Kidney epithelial cell (primary cell): ENCODE results near the gene CDX2. TPM values are rescaled to one million over a fixed set of nuclear protein-coding genes. Genes with fewer than 3 reads are reported as not detected.

Experiments
- DNase-seq: peaks from one replicate; pipeline ENCODE4 v3.0.0-alpha.2; 2010; ENCODE audit warnings: low read depth
- H3K27me3 ChIP-seq: 2 replicates; pipeline ENCODE4 v1.6.0; 2011; ENCODE audit warnings: low read length; ENCODE audit not compliant: control insufficient read depth, insufficient read depth
- H3K36me3 ChIP-seq: 2 replicates; pipeline ENCODE4 v1.5.1; 2011; ENCODE audit warnings: low read length; ENCODE audit not compliant: control insufficient read depth, insufficient read depth
- H3K4me3 ChIP-seq: 2 replicates; pipeline ENCODE4 v1.5.1; 2011; ENCODE audit warnings: low read depth, mild to moderate bottlenecking, control low read depth, low read length
- total RNA-seq: library from RNA; depleted of rRNA; stranded (reverse); fragments of >200 nt; gene quantifications from 2 replicates; pipeline ENCODE4 v1.2.3, GENCODE V29; 2015
- TF ChIP-seq, protein P1 (sequence below): IDR thresholded peaks from 2 replicates; pipeline ENCODE4 v1.5.1; 2011; ENCODE audit warnings: mild to moderate bottlenecking, moderate library complexity, low read length, control low read depth, inconsistent platforms; ENCODE audit not compliant: insufficient read depth, poor library complexity, severe bottlenecking

Gene CDX2
- total RNA-seq, 1 donor from 2014 or later: not detected

DNA sequence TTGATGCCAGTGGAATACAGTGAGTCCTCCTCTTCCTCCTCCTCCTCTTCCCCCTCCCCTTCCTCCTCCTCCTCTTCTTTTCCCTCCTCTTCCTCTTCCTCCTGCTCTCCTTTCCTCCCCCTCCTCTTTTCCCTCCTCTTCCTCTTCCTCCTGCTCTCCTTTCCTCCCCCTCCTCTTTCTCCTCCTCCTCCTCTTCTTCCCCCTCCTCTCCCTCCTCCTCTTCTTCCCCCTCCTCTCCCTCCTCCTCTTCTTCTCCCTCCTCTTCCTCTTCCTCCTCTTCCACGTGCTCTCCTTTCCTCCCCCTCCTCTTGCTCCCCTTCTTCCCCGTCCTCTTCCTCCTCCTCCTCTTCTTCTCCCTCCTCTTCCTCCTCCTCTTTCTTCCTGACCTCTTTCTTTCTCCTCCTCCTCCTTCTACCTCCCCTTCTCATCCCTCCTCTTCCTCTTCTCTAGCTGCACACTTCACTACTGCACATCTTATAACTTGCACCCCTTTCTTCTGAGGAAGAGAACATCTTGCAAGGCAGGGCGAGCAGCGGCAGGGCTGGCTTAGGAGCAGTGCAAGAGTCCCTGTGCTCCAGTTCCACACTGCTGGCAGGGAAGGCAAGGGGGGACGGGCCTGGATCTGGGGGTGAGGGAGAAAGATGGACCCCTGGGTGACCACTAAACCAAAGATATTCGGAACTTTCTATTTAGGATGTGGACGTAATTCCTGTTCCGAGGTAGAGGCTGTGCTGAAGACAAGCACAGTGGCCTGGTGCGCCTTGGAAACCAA lies 43.7 kb downstream of the CDX2 start:
- TF ChIP-seq, protein P1, sequence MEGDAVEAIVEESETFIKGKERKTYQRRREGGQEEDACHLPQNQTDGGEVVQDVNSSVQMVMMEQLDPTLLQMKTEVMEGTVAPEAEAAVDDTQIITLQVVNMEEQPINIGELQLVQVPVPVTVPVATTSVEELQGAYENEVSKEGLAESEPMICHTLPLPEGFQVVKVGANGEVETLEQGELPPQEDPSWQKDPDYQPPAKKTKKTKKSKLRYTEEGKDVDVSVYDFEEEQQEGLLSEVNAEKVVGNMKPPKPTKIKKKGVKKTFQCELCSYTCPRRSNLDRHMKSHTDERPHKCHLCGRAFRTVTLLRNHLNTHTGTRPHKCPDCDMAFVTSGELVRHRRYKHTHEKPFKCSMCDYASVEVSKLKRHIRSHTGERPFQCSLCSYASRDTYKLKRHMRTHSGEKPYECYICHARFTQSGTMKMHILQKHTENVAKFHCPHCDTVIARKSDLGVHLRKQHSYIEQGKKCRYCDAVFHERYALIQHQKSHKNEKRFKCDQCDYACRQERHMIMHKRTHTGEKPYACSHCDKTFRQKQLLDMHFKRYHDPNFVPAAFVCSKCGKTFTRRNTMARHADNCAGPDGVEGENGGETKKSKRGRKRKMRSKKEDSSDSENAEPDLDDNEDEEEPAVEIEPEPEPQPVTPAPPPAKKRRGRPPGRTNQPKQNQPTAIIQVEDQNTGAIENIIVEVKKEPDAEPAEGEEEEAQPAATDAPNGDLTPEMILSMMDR: no peak
- no peaks in the 10 kb centered on the region for H3K36me3 ChIP-seq
- H3K4me3 ChIP-seq: no peak overlapping the region
- no peak for DNase-seq
- peaks cover 98% of the 10 kb centered on the region for H3K27me3 ChIP-seq

GRCh38 chr13:27924529-27925141 lies 44.5 kb downstream of the CDX2 start:
- TF ChIP-seq, protein P1: no peak
- no peak for DNase-seq
- peaks cover 98% of the 10 kb centered on the region for H3K27me3 ChIP-seq

DNA sequence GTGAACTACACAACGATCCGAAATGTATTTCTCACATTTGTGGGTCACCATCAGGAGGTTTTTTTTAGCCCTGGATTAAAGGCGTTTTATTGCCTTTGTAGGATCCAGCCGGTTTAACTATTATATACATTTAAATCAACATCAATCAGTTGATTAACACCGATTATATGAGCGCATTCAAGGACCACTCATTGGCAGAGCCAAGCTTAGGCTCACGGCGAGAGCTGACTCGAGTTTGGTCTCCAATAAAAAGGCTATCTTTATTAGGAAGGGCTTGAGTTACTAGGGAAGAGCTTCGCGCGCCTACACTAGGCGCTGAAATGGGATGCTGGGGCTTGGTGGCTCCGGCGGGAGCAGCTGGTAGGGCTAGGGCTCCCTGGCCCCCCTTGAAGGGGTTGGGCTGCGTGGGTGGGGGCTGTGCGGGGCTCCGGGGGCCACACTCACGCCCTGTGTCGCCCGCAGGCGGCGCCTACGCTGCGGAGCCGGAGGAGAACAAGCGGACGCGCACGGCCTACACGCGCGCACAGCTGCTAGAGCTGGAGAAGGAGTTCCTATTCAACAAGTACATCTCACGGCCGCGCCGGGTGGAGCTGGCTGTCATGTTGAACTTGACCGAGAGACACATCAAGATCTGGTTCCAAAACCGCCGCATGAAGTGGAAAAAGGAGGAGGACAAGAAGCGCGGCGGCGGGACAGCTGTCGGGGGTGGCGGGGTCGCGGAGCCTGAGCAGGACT lies 45.2 kb downstream of the CDX2 start:
- no peak for DNase-seq
- TF ChIP-seq, protein P1: no peak
- H3K4me3 ChIP-seq: no peak overlapping the region
- H3K36me3 ChIP-seq: no peaks in the 10 kb centered on the region
- peaks cover 95% of the 10 kb centered on the region for H3K27me3 ChIP-seq

More at GRCh38 chr13:27924529-27925141, 44.5 kb downstream of the CDX2 start:
- Histone ChIP-seq H3K4me3 (no peak overlapping the region), H3K36me3 (no peaks in the 10 kb centered on the region)

GRCh38 chr13:27922883-27923612 lies 46.1 kb downstream of the CDX2 start:
- DNase-seq: no peak
- H3K27me3 ChIP-seq: peaks cover 95% of the 10 kb centered on the region
- no peaks in the 10 kb centered on the region for H3K36me3 ChIP-seq
- TF ChIP-seq, protein P1: no peak
- no peak overlapping the region for H3K4me3 ChIP-seq

DNA sequence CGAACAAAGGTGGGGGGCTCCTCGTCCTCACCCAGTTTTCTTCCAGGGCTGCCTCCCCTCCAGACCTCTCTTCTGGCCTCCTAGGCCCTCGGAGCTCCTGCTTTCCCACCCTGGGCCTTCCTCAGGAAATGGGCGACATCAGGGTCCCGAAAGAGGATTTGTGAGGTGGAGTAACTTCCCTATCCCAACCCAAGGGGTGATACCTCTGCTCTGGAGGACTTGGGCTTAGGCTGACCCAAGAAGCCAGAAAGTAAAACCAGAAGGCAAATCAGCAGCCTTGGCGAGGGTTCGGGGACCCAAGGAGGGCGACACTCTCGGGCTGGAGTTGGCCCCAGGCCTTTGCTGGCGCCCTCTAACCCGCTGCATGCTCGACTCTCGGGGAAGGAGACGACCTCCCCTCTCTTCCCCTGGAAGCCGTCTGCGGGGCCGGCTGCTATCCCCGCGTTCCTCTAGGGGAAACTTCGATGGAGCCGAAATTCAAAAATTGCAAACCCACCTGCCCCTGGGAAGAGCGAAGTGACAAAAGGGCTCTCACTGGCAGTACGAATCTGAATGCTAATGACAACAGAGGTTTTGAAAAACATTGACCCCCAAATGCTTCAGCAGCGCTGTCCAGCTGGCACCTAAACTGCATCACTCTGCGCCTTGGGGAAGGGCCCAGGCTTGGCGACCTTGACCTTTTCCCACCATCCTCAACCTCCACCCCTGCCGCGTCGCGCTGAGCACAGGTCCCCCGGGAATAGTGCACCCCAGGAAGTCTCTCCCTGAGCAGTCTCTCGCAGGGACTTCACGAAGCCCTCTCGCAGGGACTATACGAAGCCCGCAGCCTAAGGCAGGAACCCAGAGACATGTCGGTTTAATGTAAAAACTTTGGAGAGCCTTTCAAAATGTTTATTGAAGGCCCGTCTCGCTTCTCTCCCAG lies 46.9 kb downstream of the CDX2 start:
- Histone ChIP-seq H3K36me3 (no peaks in the 10 kb centered on the region), H3K4me3 (no peak overlapping the region), H3K27me3 (peaks cover 95% of the 10 kb centered on the region)
- TF ChIP-seq, protein P1: no peak
- no peak for DNase-seq
